Large intestine (tissue), 3 donors: ENCODE measurements around the gene PILRA. TPM values are rescaled to one million over a fixed set of nuclear protein-coding genes. Genes with fewer than 3 reads are reported as not detected.
"Not testable (repeated sequence)": the region's sequence is repeated elsewhere in the genome, so short reads cannot be mapped to it uniquely, and the experiment has no call there.

ENCODE experiments used
- DNase-seq, 2 donors: peaks; one replicate each; pipeline versions ENCODE4 v3.0.0 to v3.0.0-alpha.2; 2013
- H3K27ac ChIP-seq: one replicate; pipeline ENCODE4 v1.5.1; 2013; ENCODE audit warnings: low read length
- H3K27me3 ChIP-seq: 2 replicates; pipeline ENCODE4 v1.6.1; 2013; ENCODE audit warnings: low read length; ENCODE audit not compliant: control insufficient read depth, insufficient read depth
- H3K36me3 ChIP-seq: 2 replicates; pipeline ENCODE4 v1.6.1; 2013; ENCODE audit warnings: low read length; ENCODE audit not compliant: control insufficient read depth, insufficient read depth
- H3K4me1 ChIP-seq: one replicate; pipeline ENCODE4 v1.6.1; 2013; ENCODE audit warnings: low read length; ENCODE audit not compliant: control insufficient read depth, insufficient read depth
- H3K4me3 ChIP-seq: one replicate; pipeline ENCODE4 v1.5.1; 2013; ENCODE audit warnings: low read length
- H3K9me3 ChIP-seq: one replicate; pipeline ENCODE4 v1.6.1; 2013; ENCODE audit warnings: mild to moderate bottlenecking, low read depth, low read length, moderate library complexity; ENCODE audit not compliant: control insufficient read depth
- WGBS: methylation state at CpG from one replicate; pipeline ENCODE4 v1.1.5; 2013; ENCODE audit warnings: low lambda C conversion rate; ENCODE audit not compliant: insufficient coverage; 5-methylcytosine and 5-hydroxymethylcytosine counted together
- polyA plus RNA-seq: library from polyadenylated mRNA; unstranded; fragments of 120-200 nt; gene quantifications from one replicate; pipeline ENCODE4 v1.2.1, GENCODE V29; 2013

PILRA gene
- polyA plus RNA-seq, 1 donor = 5.8 TPM

GRCh38 chr7:100433592-100434296 is 60.5 kb downstream of the PILRA start:
- peaks cover 37% of the 10 kb centered on the region for H3K36me3 ChIP-seq
- no peak for DNase-seq
- H3K4me3 ChIP-seq = no peak overlapping the region
- WGBS = 80% methylated on average over 1 of the region's 10 CpGs
- H3K4me1 ChIP-seq = peaks cover 29% of the 10 kb centered on the region
- H3K27ac ChIP-seq = no peak overlapping the region
- H3K9me3 ChIP-seq = no peaks in the 10 kb centered on the region
- no peaks in the 10 kb centered on the region for H3K27me3 ChIP-seq

- peaks cover 37% of the 10 kb centered on the region for H3K36me3 ChIP-seq
- H3K4me1 ChIP-seq = peaks cover 29% of the 10 kb centered on the region
- peak overlapping the region; percentile 94 for H3K27ac ChIP-seq
- H3K4me3 ChIP-seq = peak overlapping the region; percentile 87
- H3K9me3 ChIP-seq = no peaks in the 10 kb centered on the region
- WGBS = 52% methylated on average over 2 of the region's 22 CpGs
- no peaks in the 10 kb centered on the region for H3K27me3 ChIP-seq
- DNase-seq = no peak
Observed at GRCh38 chr7:100434297-100435144, 61.2 kb downstream of the PILRA start.

GRCh38 chr7:100435401-100436304 is 62.4 kb downstream of the PILRA start:
- Histone ChIP-seq H3K4me1 (peaks cover 28% of the 10 kb centered on the region), H3K4me3 (peak overlapping the region; percentile 87), H3K36me3 (peaks cover 37% of the 10 kb centered on the region), H3K9me3 (no peaks in the 10 kb centered on the region), H3K27me3 (no peaks in the 10 kb centered on the region), H3K27ac (peak overlapping the region; percentile 94)
- no CpG with 5 or more reads among the region's 81 CpGs for WGBS
- peak in 1 of 2 donors; percentile 74 for DNase-seq

- no peak overlapping the region for H3K27ac ChIP-seq
- peaks cover 14% of the 10 kb centered on the region for H3K4me1 ChIP-seq
- H3K27me3 ChIP-seq = no peaks in the 10 kb centered on the region
- peaks cover 28% of the 10 kb centered on the region for H3K36me3 ChIP-seq
- H3K4me3 ChIP-seq = peak overlapping the region; percentile 87
- no peaks in the 10 kb centered on the region for H3K9me3 ChIP-seq
- DNase-seq = no peak
- 83% methylated on average over 3 of the region's 28 CpGs for WGBS
Observed at GRCh38 chr7:100437150-100438100, 64.1 kb downstream of the PILRA start.

GRCh38 chr7:100438172-100438571 is 64.9 kb downstream of the PILRA start:
- Histone ChIP-seq H3K27ac (no peak overlapping the region), H3K36me3 (peaks cover 21% of the 10 kb centered on the region), H3K4me1 (peaks cover 17% of the 10 kb centered on the region), H3K9me3 (no peaks in the 10 kb centered on the region), H3K4me3 (no peak overlapping the region), H3K27me3 (no peaks in the 10 kb centered on the region)
- WGBS = 67% methylated on average over 2 of the region's 2 CpGs
- DNase-seq = no peak

- H3K27ac ChIP-seq = not testable (repeated sequence)
Observed at GRCh38 chr7:100438731-100439130, 65.4 kb downstream of the PILRA start.

GRCh38 chr7:100439244-100439643 is 66.0 kb downstream of the PILRA start:
- not testable (repeated sequence) for H3K36me3 ChIP-seq, H3K27me3 ChIP-seq, DNase-seq, H3K4me3 ChIP-seq, H3K9me3 ChIP-seq, H3K27ac ChIP-seq
- no CpG with 5 or more reads among the region's 7 CpGs for WGBS
- peaks cover 25% of the 10 kb centered on the region for H3K4me1 ChIP-seq

More at GRCh38 chr7:100438731-100439130, 65.4 kb downstream of the PILRA start:
- not testable (repeated sequence) for H3K27me3 ChIP-seq, H3K4me3 ChIP-seq, H3K9me3 ChIP-seq, DNase-seq
- Histone ChIP-seq H3K36me3 (peaks cover 15% of the 10 kb centered on the region), H3K4me1 (peaks cover 21% of the 10 kb centered on the region)
- 100% methylated on average over 1 of the region's 8 CpGs for WGBS

- H3K27ac ChIP-seq = no peak overlapping the region
- no CpG with 5 or more reads among the region's 11 CpGs for WGBS
- no peak for DNase-seq
Observed at GRCh38 chr7:100441641-100442535, 68.6 kb downstream of the PILRA start.

More at GRCh38 chr7:100441641-100442535, 68.6 kb downstream of the PILRA start:
- Histone ChIP-seq H3K4me1 (peaks cover 26% of the 10 kb centered on the region), H3K36me3 (no peaks in the 10 kb centered on the region), H3K4me3 (no peak overlapping the region), H3K27me3 (no peaks in the 10 kb centered on the region), H3K9me3 (no peaks in the 10 kb centered on the region)
